ENCODE data around the gene TMEM174.

Gene TMEM174

GRCh38 chr5:73170522-73170921 lies 2.5 kb upstream of the TMEM174 start:
- H3K27me3 ChIP-seq (ENCODE audit: insufficient read depth, low read depth, severe bottlenecking) = no peaks in the 10 kb centered on the region
- H3K27ac ChIP-seq = no peak overlapping the region
- no peak overlapping the region for H3K4me3 ChIP-seq (ENCODE audit: low read depth, low read length)
- peak; percentile 37 for DNase-seq
- no peaks in the 10 kb centered on the region for H3K36me3 ChIP-seq
- peak; percentile 67 for TF ChIP-seq CTCF (IDR thresholded peaks at IDR 0.05; ENCODE audit: low read depth, low read length)
- peaks cover 7% of the 10 kb centered on the region for H3K9me3 ChIP-seq (ENCODE audit: severe bottlenecking)

GRCh38 chr5:73171495-73171894 lies 1.5 kb upstream of the TMEM174 start:
- no peak for DNase-seq
- no peak overlapping the region for H3K27ac ChIP-seq
- no peak for TF ChIP-seq CTCF (IDR thresholded peaks at IDR 0.05; ENCODE audit: low read depth, low read length)
- no peaks in the 10 kb centered on the region for H3K36me3 ChIP-seq
- peaks cover 7% of the 10 kb centered on the region for H3K9me3 ChIP-seq (ENCODE audit: severe bottlenecking)
- H3K27me3 ChIP-seq (ENCODE audit: insufficient read depth, low read depth, severe bottlenecking) = no peaks in the 10 kb centered on the region
- H3K4me3 ChIP-seq (ENCODE audit: low read depth, low read length) = no peak overlapping the region

- no peaks in the 10 kb centered on the region for H3K27me3 ChIP-seq (ENCODE audit: insufficient read depth, low read depth, severe bottlenecking)
Measured at GRCh38 chr5:73174100-73174815, 1.3 kb downstream of the TMEM174 start.

GRCh38 chr5:73176250-73176649 lies 3.3 kb downstream of the TMEM174 start:
- Histone ChIP-seq H3K9me3 (ENCODE audit: severe bottlenecking) (no peaks in the 10 kb centered on the region), H3K36me3 (no peaks in the 10 kb centered on the region), H3K27me3 (ENCODE audit: insufficient read depth, low read depth, severe bottlenecking) (no peaks in the 10 kb centered on the region), H3K27ac (no peak overlapping the region), H3K4me3 (ENCODE audit: low read depth, low read length) (no peak overlapping the region)
- peak; percentile 64 for DNase-seq
- no peak for TF ChIP-seq CTCF (IDR thresholded peaks at IDR 0.05; ENCODE audit: low read depth, low read length)

More at GRCh38 chr5:73174100-73174815, 1.3 kb downstream of the TMEM174 start:
- peak overlapping the region; percentile 11; the same call in 1 of the 2 replicates for H3K4me3 ChIP-seq (ENCODE audit: low read depth, low read length)
- H3K9me3 ChIP-seq (ENCODE audit: severe bottlenecking) = peaks cover 7% of the 10 kb centered on the region
- peak overlapping the region; percentile 46 for H3K27ac ChIP-seq
- no peaks in the 10 kb centered on the region for H3K36me3 ChIP-seq
- peak; percentile 67 for DNase-seq
- no peak for TF ChIP-seq CTCF (IDR thresholded peaks at IDR 0.05; ENCODE audit: low read depth, low read length)

- Histone ChIP-seq H3K36me3 (no peaks in the 10 kb centered on the region), H3K27me3 (ENCODE audit: insufficient read depth, low read depth, severe bottlenecking) (no peaks in the 10 kb centered on the region), H3K27ac (no peak overlapping the region), H3K4me3 (ENCODE audit: low read depth, low read length) (no peak overlapping the region), H3K9me3 (ENCODE audit: severe bottlenecking) (no peaks in the 10 kb centered on the region)
- no peak for DNase-seq
- TF ChIP-seq CTCF (IDR thresholded peaks at IDR 0.05; ENCODE audit: low read depth, low read length) = no peak
Measured at GRCh38 chr5:73178265-73178664, 5.3 kb downstream of the TMEM174 start.

- Histone ChIP-seq H3K36me3 (no peaks in the 10 kb centered on the region), H3K4me3 (ENCODE audit: low read depth, low read length) (no peak overlapping the region), H3K27me3 (ENCODE audit: insufficient read depth, low read depth, severe bottlenecking) (no peaks in the 10 kb centered on the region), H3K27ac (no peak overlapping the region), H3K9me3 (ENCODE audit: severe bottlenecking) (no peaks in the 10 kb centered on the region)
- no peak for DNase-seq
- no peak for TF ChIP-seq CTCF (IDR thresholded peaks at IDR 0.05; ENCODE audit: low read depth, low read length)
Measured at GRCh38 chr5:73179730-73180129, 6.7 kb downstream of the TMEM174 start.

Measured in WERI-Rb-1 (cell line).